Liver (tissue), 3 donors: Measurements from ENCODE around the gene FBXW7.

Source experiments
- JUND ChIP-seq, 2 donors: IDR thresholded peaks; 2 replicates each; pipeline ENCODE4 v1.6.1; 2016; ENCODE audit warnings: antibody characterized with exemption in 2 of 2
- RAD21 ChIP-seq, 2 donors: IDR thresholded peaks; 2 replicates each; pipeline ENCODE4 v1.6.1; 2016; ENCODE audit warnings: antibody characterized with exemption in 2 of 2, mild to moderate bottlenecking in 2 of 2
- TAF1 ChIP-seq: conservative IDR thresholded peaks from 2 replicates; pipeline ENCODE4 v1.6.1; 2016; ENCODE audit warnings: antibody characterized with exemption, mild to moderate bottlenecking
- TF ChIP-seq, protein P1 (sequence below): fragments of 150-350 bp; IDR thresholded peaks from 2 replicates; pipeline ENCODE4 v1.5.1; 2017; ENCODE audit warnings: improper control_type of control experiment, low read depth, low read length; ENCODE audit not compliant: missing input control
- donor health status: healthy.
- donor health status: healthy.

DNA sequence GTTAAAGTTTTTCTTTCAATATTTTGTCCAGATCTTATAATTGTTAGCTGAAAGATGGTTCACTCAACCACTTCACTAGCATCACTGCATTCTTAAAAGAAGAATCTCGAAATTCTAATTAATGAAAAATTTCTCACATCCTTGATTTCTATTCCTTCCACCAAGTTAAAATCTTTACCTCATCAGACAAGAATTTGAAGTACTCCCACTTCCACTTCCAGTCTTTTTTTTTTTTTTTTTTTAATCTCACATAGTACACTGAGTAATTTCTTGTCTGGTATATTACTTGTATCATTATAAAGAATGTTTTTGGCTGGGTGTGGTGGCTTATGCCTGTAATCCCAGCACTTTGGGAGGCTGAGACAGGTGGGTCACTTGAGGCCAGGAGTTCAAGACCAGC lies 73.2 kb downstream of the FBXW7 start:
- TF ChIP-seq JUND (IDR thresholded peaks at IDR 0.05), result no peak
- TF ChIP-seq, protein P1, sequence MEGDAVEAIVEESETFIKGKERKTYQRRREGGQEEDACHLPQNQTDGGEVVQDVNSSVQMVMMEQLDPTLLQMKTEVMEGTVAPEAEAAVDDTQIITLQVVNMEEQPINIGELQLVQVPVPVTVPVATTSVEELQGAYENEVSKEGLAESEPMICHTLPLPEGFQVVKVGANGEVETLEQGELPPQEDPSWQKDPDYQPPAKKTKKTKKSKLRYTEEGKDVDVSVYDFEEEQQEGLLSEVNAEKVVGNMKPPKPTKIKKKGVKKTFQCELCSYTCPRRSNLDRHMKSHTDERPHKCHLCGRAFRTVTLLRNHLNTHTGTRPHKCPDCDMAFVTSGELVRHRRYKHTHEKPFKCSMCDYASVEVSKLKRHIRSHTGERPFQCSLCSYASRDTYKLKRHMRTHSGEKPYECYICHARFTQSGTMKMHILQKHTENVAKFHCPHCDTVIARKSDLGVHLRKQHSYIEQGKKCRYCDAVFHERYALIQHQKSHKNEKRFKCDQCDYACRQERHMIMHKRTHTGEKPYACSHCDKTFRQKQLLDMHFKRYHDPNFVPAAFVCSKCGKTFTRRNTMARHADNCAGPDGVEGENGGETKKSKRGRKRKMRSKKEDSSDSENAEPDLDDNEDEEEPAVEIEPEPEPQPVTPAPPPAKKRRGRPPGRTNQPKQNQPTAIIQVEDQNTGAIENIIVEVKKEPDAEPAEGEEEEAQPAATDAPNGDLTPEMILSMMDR, result no peak
- no peak for TF ChIP-seq TAF1
- TF ChIP-seq RAD21 (IDR thresholded peaks at IDR 0.05), result no peak
